IMR-90 (cell line): ENCODE measurements around the gene MAP3K8.

Experiments
- CEBPB ChIP-seq: IDR thresholded peaks from 2 replicates; pipeline ENCODE4 v1.6.1; 2012; ENCODE audit warnings: low read depth, low read length, improper control_type of control experiment
- CTCF ChIP-seq: conservative IDR thresholded peaks from 2 replicates; pipeline ENCODE4 v1.5.1; 2012; ENCODE audit warnings: mild to moderate bottlenecking, low read depth, low read length, improper control_type of control experiment
- ELK1 ChIP-seq: fragments of 150-350 bp; IDR thresholded peaks from 2 replicates; pipeline ENCODE4 v1.6.1; 2016; ENCODE audit warnings: low read depth, mild to moderate bottlenecking, low read length, moderate library complexity, borderline replicate concordance
- FOS ChIP-seq: fragments of 150-350 bp; IDR thresholded peaks from 2 replicates; pipeline ENCODE4 v1.6.1; 2016; ENCODE audit warnings: low read depth, low read length
- MAZ ChIP-seq: IDR thresholded peaks from 2 replicates; pipeline ENCODE4 v1.6.1; 2012; ENCODE audit warnings: low read depth, mild to moderate bottlenecking, low read length, improper control_type of control experiment, moderate library complexity, borderline replicate concordance
- MXI1 ChIP-seq: IDR thresholded peaks from 2 replicates; pipeline ENCODE4 v1.6.1; 2012; ENCODE audit warnings: low read depth, mild to moderate bottlenecking, low read length, moderate library complexity, borderline replicate concordance
- NFE2L2 ChIP-seq: fragments of 150-350 bp; IDR thresholded peaks from 2 replicates; pipeline ENCODE4 v1.6.1; 2016; ENCODE audit warnings: low read depth, mild to moderate bottlenecking, low read length
- POLR2A ChIP-seq: IDR thresholded peaks from 2 replicates; pipeline ENCODE4 v1.6.1; 2012; ENCODE audit warnings: mild to moderate bottlenecking, low read depth, low read length
- RAD21 ChIP-seq: IDR thresholded peaks from 2 replicates; pipeline ENCODE4 v1.6.1; 2012; ENCODE audit warnings: low read length, improper control_type of control experiment
- RCOR1 ChIP-seq: IDR thresholded peaks from 2 replicates; pipeline ENCODE4 v1.6.1; 2012; ENCODE audit warnings: mild to moderate bottlenecking, low read length, improper control_type of control experiment; ENCODE audit not compliant: insufficient replicate concordance
- RFX5 ChIP-seq: IDR thresholded peaks from 2 replicates; pipeline ENCODE4 v1.8.0; 2012; ENCODE audit warnings: low read depth, mild to moderate bottlenecking, low read length, moderate library complexity
- TF ChIP-seq, protein P1 (sequence below): fragments of 150-350 bp; IDR thresholded peaks from 2 replicates; pipeline ENCODE4 v1.6.1; 2017; ENCODE audit warnings: mild to moderate bottlenecking, antibody characterized with exemption, low read length, low read depth

DNA sequence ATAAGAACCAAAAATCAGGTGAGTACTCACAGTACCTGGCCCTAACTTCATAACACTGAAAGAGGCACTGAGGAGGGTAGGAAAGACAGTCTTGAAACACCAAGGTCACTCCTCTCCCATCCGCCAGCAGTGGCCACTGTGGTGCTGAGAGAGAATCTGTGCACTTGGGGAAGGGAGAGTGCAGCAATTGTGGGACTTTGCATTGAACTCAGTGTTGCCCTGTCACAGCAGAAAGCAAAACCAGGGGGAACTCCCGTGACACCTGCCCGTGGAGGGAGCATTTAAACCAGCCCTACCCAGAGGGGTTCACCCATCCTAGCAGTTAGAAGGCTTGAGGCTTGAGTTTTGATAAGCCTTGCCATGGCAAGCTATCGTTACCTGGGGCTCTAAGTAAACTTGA lies 35.2 kb upstream of the MAP3K8 start:
- TF ChIP-seq CTCF: no peak
- no peak for TF ChIP-seq POLR2A
- TF ChIP-seq RAD21: no peak
- no peak for TF ChIP-seq FOS
- TF ChIP-seq MXI1: no peak
- no peak for TF ChIP-seq ELK1
- TF ChIP-seq, protein P1, sequence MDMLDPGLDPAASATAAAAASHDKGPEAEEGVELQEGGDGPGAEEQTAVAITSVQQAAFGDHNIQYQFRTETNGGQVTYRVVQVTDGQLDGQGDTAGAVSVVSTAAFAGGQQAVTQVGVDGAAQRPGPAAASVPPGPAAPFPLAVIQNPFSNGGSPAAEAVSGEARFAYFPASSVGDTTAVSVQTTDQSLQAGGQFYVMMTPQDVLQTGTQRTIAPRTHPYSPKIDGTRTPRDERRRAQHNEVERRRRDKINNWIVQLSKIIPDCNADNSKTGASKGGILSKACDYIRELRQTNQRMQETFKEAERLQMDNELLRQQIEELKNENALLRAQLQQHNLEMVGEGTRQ: no peak
- no peak for TF ChIP-seq MAZ
- TF ChIP-seq RCOR1: no peak
- TF ChIP-seq CEBPB: no peak
- no peak for TF ChIP-seq NFE2L2
- TF ChIP-seq RFX5: no peak
